Activated T-cell treated with anti-CD3 and anti-CD28 coated beads, Interleukin-2, amount 50 U/mL, for 48 hours (primary cell): Measurements from ENCODE around the gene MARCHF7.
"Not testable (repeated sequence)": the region's sequence is repeated elsewhere in the genome, so short reads cannot be mapped to it uniquely, and the experiment has no call there.

ENCODE experiments used
- DNase-seq, 2 experiments: peaks; one replicate each; pipeline ENCODE4 v3.0.0-alpha.2; 2020

MARCHF7 gene

GRCh38 chr2:159720676-159721075 lies 8.4 kb downstream of the MARCHF7 start:
- no peak for DNase-seq

GRCh38 chr2:159722580-159722979 lies 10.3 kb downstream of the MARCHF7 start:
- DNase-seq: no peak

- not testable (repeated sequence) for DNase-seq
Observed at GRCh38 chr2:159724795-159725572, 12.7 kb downstream of the MARCHF7 start.

GRCh38 chr2:159725713-159726112 lies 13.4 kb downstream of the MARCHF7 start:
- no peak for DNase-seq

GRCh38 chr2:159728629-159729028 lies 16.3 kb downstream of the MARCHF7 start:
- no peak for DNase-seq

- no peak for DNase-seq
Observed at GRCh38 chr2:159735648-159736047, 23.3 kb downstream of the MARCHF7 start.

- DNase-seq: no peak
Observed at GRCh38 chr2:159736048-159736447, 23.7 kb downstream of the MARCHF7 start.

GRCh38 chr2:159737292-159737916 lies 25.1 kb downstream of the MARCHF7 start:
- no peak for DNase-seq

- no peak for DNase-seq
Observed at GRCh38 chr2:159737917-159738296, 25.6 kb downstream of the MARCHF7 start.

- no peak for DNase-seq
Observed at GRCh38 chr2:159738509-159739390, 26.4 kb downstream of the MARCHF7 start.

GRCh38 chr2:159742846-159743245 lies 30.5 kb downstream of the MARCHF7 start:
- no peak for DNase-seq

GRCh38 chr2:159744363-159744762 lies 32.1 kb downstream of the MARCHF7 start:
- no peak for DNase-seq

- not testable (repeated sequence) for DNase-seq
Observed at GRCh38 chr2:159745237-159745636, 32.9 kb downstream of the MARCHF7 start.

GRCh38 chr2:159748089-159748488 lies 35.8 kb downstream of the MARCHF7 start:
- no peak for DNase-seq

GRCh38 chr2:159750873-159751272 lies 38.6 kb downstream of the MARCHF7 start:
- no peak for DNase-seq

GRCh38 chr2:159753797-159754196 lies 41.5 kb downstream of the MARCHF7 start:
- DNase-seq: no peak

GRCh38 chr2:159755014-159755413 lies 42.7 kb downstream of the MARCHF7 start:
- no peak for DNase-seq

- no peak for DNase-seq
Observed at GRCh38 chr2:159755788-159756187, 43.5 kb downstream of the MARCHF7 start.

GRCh38 chr2:159758239-159758638 lies 45.9 kb downstream of the MARCHF7 start:
- no peak for DNase-seq

- no peak for DNase-seq
Observed at GRCh38 chr2:159758686-159759085, 46.4 kb downstream of the MARCHF7 start.

GRCh38 chr2:159759577-159759976 lies 47.3 kb downstream of the MARCHF7 start:
- DNase-seq: no peak

- DNase-seq: no peak
Observed at GRCh38 chr2:159760326-159760725, 48.0 kb downstream of the MARCHF7 start.

- no peak for DNase-seq
Observed at GRCh38 chr2:159762075-159762474, 49.8 kb downstream of the MARCHF7 start.
